HG03575 (cell line): Measurements from ENCODE around the gene SRGAP3.

Experiments
- ATAC-seq: cut with Tn5 transposase; IDR thresholded peaks from one replicate; pipeline ENCODE4 v1.9.1; 2021; ENCODE audit not compliant: unreplicated experiment, insufficient number of reproducible peaks, low FRiP score; ENCODE audit errors: extremely low read depth

SRGAP3 gene

DNA sequence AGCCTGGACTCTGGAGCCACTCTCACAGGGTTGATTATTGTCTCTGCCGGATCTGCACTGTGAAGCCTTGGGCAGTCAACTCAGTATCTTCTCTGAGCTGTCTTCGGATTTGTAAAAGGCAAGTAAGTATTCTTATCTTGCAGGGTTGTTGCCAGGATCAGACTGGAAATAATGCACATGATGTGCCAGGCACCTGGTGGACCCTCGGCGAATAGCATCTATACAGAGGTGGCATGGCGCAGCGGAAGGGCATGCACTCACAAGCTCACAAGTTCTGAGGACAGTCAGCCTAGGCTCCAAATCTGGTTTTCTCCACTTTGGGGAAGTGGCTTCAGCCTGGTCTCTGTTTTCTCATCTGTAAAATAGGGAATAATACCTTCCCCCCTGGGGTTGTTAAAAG is 113.9 kb downstream of the SRGAP3 start:
- ATAC-seq: no peak

DNA sequence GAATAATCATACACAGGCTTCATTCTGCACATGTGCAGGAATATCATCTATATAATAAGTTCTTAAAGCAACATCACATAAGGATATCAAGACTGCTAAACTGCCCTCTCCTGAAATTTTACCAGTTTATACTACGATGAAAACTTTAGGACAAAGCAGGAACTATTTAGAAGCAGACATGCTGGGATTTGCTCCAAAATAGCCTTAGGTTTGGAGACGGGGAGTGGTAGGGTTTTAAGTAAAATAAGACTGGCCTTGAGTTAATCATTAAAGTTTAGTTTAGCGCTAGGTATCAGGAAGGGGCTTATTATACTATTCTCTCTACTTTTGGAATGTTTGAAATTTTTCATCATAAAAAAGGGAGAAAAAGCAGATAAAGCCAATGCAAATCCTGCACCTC is 115.8 kb downstream of the SRGAP3 start:
- ATAC-seq: no peak

DNA sequence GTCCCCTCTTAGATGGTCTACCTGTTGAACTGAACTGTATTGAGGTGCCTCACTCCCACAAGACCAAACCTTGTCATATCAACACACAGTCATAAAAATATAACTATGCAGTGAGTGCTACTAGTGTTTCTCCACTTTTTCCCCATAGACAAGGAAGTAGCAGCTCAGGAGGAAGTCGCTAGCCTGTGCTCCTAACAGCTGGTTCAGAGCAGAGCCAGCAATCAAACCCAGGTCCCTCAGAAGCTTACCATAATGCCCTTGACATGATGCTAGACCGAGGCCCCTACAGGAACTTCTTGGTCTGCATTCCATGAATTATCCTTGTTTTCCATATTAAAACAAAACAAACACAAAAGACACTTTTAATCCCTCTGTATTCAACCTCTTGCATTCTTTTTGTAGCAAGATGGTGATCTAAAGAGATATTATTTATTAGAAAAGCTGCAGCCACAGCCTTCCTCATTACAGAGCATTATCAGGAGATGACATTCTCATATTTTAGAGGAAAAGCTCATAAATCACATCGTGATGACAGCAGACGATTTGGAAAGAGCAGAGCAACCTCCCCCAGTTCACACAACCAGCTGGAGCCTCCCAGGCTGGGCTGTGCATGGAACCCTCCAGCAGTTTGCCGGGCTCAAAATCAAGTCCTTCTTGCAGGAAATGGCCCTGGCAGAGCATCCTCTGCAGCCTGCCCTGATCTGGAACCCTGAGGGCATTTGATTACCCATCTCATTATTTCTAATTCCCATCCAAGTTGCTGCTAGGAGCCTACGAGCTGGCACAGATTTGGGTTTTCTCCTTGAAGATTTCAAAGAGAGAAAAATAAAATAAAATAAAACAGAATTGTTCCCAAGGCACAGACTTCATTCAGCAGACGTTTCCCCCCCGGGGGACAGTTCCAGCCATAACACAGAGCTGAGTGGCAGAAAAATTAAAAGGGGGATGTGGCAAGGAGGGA is 118.8 kb downstream of the SRGAP3 start:
- ATAC-seq: no peak

DNA sequence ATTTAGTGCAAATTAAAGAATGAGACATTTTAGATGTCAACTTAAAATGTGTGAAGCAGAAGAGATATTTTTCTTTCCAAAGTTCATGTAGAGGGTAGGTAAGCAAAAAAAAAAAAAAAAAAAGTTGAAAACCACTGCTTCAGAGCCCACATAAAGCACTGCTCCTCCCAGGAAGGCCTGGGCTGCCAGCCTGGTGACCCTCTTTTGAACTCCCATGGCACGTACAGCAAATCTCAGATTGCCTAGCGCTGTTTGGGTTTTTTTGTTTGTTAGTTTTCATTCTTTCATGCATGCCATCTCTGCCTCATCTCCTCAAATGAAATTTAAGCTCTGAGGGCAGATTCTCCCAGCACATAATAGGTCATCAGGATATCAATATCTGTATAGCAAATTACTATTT is 120.1 kb downstream of the SRGAP3 start:
- no peak for ATAC-seq

DNA sequence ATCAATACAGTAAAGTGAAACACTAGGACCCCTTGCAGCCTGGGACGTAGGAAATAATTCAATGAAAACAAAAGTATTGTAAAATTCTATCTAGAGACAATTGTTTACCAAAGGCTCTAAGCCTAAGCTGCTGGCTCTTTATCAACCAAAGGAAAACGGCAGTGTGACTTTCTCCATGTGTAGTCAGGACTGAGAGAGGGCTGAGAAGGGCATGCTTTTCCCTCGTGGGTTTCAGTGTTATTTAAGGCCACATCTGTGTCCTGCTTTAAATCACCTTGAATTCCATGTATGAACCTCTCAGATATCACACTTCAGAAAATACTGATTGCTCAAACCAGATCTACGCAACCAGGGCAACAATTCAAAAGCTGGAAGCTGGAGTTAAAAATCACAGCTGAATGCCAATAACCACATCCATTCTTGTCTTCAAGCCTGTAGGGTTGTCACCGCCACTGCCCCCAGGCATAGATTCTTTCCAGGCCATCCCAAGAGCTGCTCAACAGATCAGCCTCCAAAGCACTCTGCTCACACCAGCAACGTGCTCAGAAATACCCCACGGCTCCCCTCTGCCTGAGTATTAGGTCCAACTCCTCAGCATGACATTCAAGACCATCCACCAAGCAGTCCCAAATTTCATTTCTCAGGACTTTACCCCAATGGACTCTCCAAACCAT is 124.0 kb downstream of the SRGAP3 start:
- ATAC-seq: no peak

DNA sequence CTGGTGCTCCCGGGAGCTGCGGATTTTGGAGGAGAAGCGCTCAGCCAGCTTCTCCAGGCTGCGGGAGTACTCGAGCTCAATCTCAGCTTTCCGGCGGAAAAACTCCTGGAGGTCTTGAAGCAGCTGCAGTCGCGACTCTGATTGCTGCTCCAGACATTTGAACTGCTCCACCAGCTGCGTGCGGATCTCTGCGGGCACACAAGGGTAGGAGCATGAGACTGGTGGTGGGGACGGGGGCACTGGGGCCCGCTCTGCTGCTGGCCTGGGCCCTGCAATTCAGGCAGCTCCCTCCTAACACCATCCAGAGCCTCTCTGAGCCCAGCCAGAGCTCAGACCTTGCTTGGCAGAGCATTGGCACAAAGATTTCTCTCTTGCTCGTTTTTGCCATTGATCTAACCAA is 124.7 kb downstream of the SRGAP3 start:
- ATAC-seq: no peak

DNA sequence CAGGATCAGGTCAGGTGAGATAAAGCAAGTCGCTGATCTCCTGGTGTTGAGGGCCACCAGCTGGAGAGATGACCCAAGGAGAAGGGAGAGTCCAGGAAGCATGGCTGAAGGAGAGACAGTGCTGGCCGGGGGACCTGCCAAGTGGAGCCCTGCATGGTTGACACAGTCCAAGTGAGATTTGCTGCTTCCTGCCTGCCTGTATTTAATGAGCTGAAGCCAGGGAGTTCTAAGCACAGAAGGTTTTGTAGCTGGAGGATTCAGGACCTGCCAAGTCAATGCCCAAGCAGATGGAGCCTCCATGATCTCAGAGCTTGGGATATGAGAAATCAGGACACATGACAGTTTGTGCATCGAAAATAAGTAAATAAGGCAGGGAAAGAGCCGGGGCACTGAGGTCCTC is 125.6 kb downstream of the SRGAP3 start:
- no peak for ATAC-seq

DNA sequence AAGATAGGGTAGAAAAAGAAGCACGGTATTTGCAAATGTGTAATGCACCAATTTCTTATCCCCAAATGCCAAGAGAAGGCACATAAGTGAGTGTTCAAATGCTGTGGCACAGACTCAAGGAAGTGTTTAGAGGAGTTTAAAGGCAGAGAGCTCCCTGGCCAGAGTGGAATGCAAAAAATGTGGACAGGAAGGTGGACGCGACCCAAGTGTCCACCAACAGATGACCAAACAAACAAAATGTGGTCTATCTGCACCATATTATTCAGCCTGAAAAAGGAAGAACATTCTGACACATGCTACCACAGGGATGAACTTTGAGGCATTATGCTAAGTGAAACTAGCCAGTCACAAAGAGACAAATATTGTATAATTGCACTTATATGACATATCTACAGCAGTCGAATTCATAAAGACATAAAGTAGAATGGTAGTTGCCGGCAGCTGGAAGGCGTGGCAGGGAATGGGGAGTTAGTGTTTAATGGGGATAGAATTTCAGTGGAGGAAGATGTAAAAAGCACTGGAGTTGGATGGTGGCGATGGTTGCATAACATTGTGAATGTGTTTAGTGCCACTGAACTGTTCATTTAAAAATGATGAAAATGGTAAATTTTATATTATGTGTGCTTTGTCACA is 126.6 kb downstream of the SRGAP3 start:
- ATAC-seq: no peak

DNA sequence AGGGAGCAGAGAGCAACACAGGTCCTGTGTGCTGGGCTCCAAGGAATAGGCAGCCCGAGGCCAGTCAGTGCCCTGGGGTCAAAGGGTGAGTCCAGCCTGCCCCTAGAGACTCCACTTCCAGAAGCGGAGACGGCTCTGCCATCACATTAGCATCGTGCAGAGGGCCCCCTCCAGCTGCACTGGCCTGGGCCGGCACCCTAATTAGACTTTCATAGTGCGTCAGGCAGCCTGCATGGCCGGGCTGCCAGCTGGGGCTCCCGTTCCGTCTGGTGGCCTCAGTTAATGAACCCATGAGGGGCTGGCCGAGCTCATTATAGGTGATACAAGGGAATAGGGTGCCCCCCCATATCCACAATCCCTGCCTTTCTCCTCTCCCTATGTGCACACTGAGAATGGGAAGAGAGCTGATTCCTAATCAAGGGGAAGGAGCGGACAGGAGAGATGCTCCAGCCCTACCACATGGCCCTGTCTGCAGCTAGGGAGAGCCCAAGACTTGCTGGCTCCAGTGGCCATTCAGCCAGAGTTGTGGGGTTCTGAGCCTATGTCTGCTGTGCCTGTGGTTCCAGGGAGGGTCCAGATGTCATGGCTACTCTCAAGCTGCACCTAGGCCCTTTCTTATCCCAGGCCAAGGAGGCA is 128.0 kb downstream of the SRGAP3 start:
- ATAC-seq: no peak

DNA sequence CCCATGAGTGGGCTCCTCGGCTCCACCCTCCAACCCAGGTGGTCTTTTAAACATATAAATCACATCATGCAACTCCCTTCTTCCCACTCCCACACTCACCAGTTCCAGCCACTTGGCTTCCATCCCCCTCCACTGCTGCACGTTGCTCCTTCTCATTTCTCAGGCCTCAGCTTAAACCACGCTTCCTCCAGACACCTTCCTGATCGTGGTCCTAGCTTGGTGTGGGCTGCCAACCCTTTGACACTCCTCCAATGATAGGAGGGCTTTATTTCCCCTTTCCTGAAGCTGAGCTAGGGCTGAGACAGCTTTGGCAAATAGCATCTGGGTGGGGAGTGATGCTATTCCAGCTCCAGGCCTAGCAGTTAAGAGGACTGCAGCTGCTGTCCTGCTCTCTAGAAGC is 130.1 kb downstream of the SRGAP3 start:
- no peak for ATAC-seq

DNA sequence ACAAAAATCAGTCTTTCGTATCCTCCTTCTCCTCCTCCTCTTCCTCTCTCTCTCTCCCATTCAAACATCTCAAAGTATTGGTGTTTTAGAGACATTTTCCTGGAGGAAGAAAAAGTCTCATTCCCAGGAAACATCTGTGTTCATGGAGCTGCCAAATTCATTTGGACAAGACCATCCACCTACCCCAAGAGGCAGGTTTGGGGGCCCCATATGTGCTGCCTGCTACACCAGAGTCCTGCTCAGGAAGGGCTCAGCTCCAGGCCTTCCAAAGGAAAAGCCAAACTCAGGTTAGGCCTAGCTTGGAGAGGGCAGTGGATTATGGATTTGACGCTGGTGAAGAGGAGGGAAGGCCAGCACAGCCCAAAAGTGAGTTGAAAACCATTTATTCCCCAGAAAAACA is 131.2 kb downstream of the SRGAP3 start:
- no peak for ATAC-seq

DNA sequence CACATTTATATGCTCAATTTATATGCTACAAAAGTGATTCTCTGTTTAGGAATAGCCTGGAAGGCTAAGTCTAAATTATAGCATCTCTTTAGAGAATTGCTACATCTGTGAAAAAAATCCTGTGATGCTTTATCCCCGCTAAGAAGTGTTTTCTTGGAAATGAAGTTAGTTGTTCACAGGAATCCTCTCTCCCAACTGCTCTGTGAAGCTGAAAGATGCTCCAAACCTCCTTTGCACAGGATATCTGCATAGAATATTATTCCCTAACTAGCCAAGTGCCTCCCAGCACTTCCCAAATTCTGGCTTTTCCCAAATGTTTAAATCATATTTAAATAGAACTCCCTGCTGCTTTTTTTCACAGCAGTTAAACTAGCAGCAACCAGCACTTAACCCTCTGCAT is 132.2 kb downstream of the SRGAP3 start:
- no peak for ATAC-seq

DNA sequence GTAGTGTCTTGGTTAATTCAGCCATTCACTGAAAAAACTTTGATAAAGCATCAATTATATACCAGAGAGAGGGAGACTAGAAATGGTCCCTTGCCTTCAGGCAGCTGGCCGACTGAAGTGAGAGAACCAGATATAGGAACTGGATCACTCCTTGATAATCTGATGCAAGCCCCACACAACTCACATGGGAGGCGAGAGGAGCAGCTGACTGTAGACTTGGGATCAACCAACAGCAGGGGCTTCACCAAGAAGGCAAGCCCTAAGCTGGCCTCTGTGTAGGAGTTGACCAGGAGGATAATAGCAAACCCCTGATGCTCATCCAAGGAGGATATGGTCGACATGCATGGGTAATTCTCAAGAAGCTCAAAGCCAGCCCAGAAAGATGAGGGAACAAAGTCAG is 133.1 kb downstream of the SRGAP3 start:
- no peak for ATAC-seq

DNA sequence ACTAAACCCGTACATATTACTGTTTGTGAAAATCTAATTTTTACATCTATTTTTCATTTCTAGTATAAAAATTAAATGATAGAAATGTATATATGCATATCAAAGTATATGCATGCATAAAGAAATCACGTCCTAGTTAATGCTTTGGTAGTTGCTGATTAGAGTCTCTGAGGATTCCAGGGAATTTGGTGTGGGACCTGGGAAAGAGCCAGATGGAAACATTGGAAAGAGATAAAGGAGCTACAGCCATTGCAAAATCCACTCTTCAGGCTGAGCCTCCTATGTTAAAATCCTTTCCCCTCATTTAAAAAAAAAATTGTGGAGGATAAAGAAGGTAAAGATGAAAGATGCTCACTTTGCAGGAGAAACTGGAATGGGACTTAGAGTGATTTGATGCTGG is 134.1 kb downstream of the SRGAP3 start:
- no peak for ATAC-seq

DNA sequence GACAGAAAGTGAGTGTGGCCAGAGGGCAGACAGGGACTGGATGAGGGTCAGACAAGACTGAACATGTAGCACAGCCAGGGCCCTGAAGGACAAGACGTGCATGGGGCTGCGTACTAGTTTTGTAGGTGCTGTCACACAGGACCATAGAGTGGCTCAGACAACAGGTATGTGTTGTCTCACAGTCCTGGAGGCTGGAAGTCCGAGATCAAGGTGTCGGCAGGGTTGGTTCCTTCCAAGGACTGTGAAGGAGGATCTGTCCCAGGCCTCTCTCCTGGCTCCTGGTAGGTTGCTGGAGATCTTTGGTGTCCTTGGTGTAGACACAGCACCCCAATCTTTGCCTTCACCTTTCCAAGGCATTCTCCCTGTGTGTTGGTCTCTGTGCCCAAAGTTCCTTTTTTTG is 136.4 kb downstream of the SRGAP3 start:
- no peak for ATAC-seq

DNA sequence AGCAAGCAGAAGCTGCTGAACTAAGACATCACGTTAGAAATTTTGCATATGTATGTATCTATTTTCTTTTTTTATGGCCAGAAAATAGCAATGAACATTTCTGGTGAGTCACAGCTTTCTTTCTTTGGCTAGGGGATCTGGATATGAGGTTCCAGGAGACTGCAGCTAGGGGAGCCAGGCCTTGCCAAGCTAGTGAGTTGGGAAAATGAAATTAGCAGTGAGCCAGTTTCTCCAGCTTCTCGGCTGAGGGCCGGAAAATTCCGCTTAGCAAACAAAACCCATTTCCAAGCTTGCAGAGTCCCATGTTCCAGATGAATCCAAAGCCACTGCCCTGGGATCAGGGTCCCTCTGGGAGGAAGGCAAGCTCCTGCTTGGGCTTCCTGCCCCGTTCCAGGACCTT is 137.6 kb downstream of the SRGAP3 start:
- no peak for ATAC-seq

DNA sequence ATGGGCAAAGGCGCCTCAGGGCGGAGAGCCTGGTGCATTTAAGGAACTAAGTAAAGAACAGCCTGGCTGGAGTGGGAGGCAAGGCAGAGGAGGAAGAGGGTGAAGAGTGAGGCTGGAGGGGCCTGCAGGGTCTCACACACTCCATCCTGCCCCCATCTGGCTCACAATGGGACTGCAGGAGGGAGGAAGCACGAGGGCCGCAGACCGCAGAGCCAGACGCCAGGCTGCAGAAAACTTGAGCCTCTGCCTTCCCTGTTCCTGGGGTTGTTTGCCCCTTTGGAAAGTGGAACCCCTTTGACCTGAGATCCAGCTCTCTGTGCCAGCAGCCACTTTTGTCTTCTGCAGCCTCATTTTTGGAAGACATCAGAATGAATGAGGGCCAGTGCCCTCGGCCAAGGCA is 138.0 kb downstream of the SRGAP3 start:
- ATAC-seq: no peak

DNA sequence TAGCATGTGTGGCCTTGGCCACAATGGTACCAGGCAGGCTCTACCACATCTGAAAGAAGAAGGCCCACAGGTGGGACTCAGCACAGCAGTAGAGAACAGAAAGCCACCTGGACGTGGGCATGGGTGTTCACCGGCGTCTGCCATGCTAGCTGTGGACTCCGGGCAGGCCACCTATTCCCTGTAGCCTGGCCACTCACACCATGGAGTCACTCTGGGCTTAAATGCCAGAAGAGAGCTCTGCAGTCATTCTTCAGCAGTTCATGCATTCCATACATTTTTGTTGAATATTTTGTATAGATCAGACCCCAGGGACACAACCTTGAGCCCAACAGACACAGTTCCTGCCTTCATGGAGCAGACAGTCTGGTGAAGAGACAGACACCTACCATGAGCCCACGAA is 138.6 kb downstream of the SRGAP3 start:
- ATAC-seq: no peak

DNA sequence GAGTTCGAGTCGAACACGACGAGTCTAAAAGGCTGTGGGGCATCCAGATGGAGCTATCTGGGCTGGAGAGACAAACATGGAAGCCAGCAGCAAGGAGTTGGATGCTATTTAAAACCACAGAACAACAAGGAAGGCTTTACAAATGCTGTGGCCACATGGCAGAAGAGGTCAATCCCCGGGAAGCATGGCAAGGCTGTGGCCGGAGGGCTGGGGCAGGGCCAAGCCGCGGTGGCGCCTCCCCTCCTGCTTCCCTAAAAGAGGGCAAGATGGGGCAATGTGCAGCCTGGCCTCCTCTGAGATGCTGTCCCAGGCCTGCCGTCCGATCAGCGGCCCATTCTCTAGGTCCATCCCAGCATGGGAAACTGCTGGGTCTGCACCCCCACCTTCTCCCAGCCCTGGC is 139.1 kb downstream of the SRGAP3 start:
- no peak for ATAC-seq

DNA sequence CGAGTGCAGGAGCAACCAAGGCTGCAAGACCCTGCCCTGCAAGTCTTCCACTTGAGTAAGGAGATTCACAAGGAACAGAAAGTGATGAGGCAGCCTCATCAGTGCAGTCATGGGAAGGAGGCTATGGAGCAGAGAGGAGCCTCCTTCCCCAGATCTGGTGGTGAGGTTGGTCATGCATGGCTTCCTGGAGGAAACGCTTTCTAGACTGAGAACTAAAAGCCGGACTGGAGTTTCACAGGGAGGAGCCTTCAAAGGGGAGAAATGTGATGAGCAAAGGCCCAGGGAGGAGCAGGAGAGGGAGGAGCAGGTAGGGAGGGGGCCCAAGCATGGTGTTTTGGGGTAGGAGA is 139.9 kb downstream of the SRGAP3 start:
- ATAC-seq: no peak
